ENCODE data around the gene G6PC1. TPM values are rescaled to one million over a fixed set of nuclear protein-coding genes. Genes with fewer than 3 reads are reported as not detected.
A peak's percentile ranks its signal among the peaks of the same experiment; 100 is the strongest.

Gene G6PC1
- total and polyA plus RNA-seq, 2 of the 13 experiments (the other 11 are each of a cell fraction or from before 2014, with no cell fraction given), result 1.7 to 37.9 TPM

DNA sequence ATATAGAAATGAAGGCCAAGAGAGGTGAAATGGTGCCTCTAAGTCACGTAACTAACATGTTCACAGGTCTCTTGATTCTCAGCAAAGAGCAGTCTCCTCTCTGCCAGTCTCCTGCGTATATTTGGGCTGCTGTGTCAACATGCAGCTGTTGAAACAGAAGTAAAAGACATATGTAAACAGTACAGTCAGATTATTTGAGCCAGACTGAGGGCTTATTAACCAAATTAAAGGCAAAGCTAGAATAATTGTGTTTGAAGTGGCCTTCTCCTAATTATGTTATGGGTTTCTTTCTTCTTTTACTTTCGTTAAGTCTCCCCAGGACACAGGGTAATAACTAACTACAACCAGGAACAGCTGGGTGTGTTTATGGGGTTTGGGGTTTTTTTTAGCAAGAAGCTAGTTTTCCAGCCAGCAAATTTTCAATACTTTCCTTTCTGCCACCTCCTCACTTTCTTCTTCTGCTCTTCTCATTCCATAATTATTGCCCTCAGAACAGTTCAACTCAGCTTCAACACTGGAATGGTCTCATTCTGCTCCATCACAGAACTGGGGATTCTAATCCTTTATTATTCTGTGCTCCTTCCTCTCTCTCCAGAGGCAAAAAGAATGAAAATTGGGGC, 18.4 kb downstream of the G6PC1 start (continued):
- TF ChIP-seq TBX3 (IDR thresholded peaks at IDR 0.05; ENCODE audit: borderline replicate concordance) (peak; percentile 29; the same call in 1 of the 2 replicates), ZNF24 (IDR thresholded peaks at IDR 0.05) (0 out of 2 replicates have a peak, but pooled peaks have one; percentile 10), SP2 (CRISPR knock-in tag; IDR thresholded peaks at IDR 0.05) (no peak), ZBTB7B (CRISPR knock-in tag; IDR thresholded peaks at IDR 0.05) (0 out of 2 replicates have a peak, but pooled peaks have one; percentile 29), FIP1L1 (IDR thresholded peaks at IDR 0.05; ENCODE audit: borderline replicate concordance, insufficient read depth, low read depth, low read length) (no peak), ZNF879 (CRISPR knock-in tag; IDR thresholded peaks at IDR 0.05) (no peak), ZSCAN31 (CRISPR knock-in tag; IDR thresholded peaks at IDR 0.05; ENCODE audit: low read depth) (no peak), THYN1 (CRISPR knock-in tag; IDR thresholded peaks at IDR 0.05; ENCODE audit: borderline replicate concordance, low read depth) (no peak), HHEX (CRISPR knock-in tag; IDR thresholded peaks at IDR 0.05) (0 out of 2 replicates have a peak, but pooled peaks have one; percentile 28), ZNF205 (CRISPR knock-in tag; IDR thresholded peaks at IDR 0.05) (peak; percentile 67; the same call in 1 of the 2 replicates), ZFP41 (CRISPR knock-in tag; IDR thresholded peaks at IDR 0.05; ENCODE audit: borderline replicate concordance) (no peak), MAZ (IDR thresholded peaks at IDR 0.05; ENCODE audit: borderline replicate concordance, low read depth, low read length) (no peak), MAZ (CRISPR knock-in tag; IDR thresholded peaks at IDR 0.05; ENCODE audit: low read depth) (no peak; the same call in 1 of the 2 replicates), ZSCAN9 (CRISPR knock-in tag; IDR thresholded peaks at IDR 0.05; ENCODE audit: borderline replicate concordance) (0 out of 2 replicates have a peak, but pooled peaks have one; percentile 4), SAFB2 (CRISPR knock-in tag; IDR thresholded peaks at IDR 0.05; ENCODE audit: borderline replicate concordance, low read depth) (no peak), HNF4A (CRISPR knock-in tag; IDR thresholded peaks at IDR 0.05) (peak; percentile 66), STAG1 (CRISPR knock-in tag; IDR thresholded peaks at IDR 0.05) (peak; percentile 9; the same call in 1 of the 2 replicates), HNRNPLL (IDR thresholded peaks at IDR 0.05; ENCODE audit: low read depth, low read length, poor library complexity, severe bottlenecking) (no peak)
- TF ChIP-seq, protein P1, sequence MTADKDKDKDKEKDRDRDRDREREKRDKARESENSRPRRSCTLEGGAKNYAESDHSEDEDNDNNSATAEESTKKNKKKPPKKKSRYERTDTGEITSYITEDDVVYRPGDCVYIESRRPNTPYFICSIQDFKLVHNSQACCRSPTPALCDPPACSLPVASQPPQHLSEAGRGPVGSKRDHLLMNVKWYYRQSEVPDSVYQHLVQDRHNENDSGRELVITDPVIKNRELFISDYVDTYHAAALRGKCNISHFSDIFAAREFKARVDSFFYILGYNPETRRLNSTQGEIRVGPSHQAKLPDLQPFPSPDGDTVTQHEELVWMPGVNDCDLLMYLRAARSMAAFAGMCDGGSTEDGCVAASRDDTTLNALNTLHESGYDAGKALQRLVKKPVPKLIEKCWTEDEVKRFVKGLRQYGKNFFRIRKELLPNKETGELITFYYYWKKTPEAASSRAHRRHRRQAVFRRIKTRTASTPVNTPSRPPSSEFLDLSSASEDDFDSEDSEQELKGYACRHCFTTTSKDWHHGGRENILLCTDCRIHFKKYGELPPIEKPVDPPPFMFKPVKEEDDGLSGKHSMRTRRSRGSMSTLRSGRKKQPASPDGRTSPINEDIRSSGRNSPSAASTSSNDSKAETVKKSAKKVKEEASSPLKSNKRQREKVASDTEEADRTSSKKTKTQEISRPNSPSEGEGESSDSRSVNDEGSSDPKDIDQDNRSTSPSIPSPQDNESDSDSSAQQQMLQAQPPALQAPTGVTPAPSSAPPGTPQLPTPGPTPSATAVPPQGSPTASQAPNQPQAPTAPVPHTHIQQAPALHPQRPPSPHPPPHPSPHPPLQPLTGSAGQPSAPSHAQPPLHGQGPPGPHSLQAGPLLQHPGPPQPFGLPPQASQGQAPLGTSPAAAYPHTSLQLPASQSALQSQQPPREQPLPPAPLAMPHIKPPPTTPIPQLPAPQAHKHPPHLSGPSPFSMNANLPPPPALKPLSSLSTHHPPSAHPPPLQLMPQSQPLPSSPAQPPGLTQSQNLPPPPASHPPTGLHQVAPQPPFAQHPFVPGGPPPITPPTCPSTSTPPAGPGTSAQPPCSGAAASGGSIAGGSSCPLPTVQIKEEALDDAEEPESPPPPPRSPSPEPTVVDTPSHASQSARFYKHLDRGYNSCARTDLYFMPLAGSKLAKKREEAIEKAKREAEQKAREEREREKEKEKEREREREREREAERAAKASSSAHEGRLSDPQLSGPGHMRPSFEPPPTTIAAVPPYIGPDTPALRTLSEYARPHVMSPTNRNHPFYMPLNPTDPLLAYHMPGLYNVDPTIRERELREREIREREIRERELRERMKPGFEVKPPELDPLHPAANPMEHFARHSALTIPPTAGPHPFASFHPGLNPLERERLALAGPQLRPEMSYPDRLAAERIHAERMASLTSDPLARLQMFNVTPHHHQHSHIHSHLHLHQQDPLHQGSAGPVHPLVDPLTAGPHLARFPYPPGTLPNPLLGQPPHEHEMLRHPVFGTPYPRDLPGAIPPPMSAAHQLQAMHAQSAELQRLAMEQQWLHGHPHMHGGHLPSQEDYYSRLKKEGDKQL (CRISPR knock-in tag; IDR thresholded peaks at IDR 0.05; ENCODE audit: low read depth), result peak; percentile 66; the same call in 1 of the 2 replicates
- TF ChIP-seq, protein P2, sequence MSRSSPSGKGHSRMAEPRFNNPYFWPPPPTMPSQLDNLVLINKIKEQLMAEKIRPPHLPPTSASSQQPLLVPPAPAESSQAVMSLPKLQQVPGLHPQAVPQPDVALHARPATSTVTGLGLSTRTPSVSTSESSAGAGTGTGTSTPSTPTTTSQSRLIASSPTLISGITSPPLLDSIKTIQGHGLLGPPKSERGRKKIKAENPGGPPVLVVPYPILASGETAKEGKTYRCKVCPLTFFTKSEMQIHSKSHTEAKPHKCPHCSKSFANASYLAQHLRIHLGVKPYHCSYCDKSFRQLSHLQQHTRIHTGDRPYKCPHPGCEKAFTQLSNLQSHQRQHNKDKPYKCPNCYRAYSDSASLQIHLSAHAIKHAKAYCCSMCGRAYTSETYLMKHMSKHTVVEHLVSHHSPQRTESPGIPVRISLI (CRISPR knock-in tag; IDR thresholded peaks at IDR 0.05; ENCODE audit: borderline replicate concordance), result 0 out of 2 replicates have a peak, but pooled peaks have one; percentile 10
- TF ChIP-seq, protein P3, sequence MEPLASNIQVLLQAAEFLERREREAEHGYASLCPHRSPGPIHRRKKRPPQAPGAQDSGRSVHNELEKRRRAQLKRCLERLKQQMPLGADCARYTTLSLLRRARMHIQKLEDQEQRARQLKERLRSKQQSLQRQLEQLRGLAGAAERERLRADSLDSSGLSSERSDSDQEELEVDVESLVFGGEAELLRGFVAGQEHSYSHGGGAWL (CRISPR knock-in tag; IDR thresholded peaks at IDR 0.05), result no peak
- TF ChIP-seq, protein P4, sequence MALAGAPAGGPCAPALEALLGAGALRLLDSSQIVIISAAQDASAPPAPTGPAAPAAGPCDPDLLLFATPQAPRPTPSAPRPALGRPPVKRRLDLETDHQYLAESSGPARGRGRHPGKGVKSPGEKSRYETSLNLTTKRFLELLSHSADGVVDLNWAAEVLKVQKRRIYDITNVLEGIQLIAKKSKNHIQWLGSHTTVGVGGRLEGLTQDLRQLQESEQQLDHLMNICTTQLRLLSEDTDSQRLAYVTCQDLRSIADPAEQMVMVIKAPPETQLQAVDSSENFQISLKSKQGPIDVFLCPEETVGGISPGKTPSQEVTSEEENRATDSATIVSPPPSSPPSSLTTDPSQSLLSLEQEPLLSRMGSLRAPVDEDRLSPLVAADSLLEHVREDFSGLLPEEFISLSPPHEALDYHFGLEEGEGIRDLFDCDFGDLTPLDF (CRISPR knock-in tag; IDR thresholded peaks at IDR 0.05), result no peak

Data from HepG2 (cell line).